Neural cell (in vitro differentiated cells): ENCODE data around the gene PPP1R27.

Source experiments
- EP300 ChIP-seq: fragments of 450-650 bp; conservative IDR thresholded peaks from 2 replicates; pipeline ENCODE4 v1.6.1; 2014; ENCODE audit warnings: antibody characterized with exemption, mild to moderate bottlenecking, moderate library complexity; ENCODE audit not compliant: poor library complexity, severe bottlenecking
- TF ChIP-seq, protein P1 (sequence below): fragments of 450-650 bp; IDR thresholded peaks from 2 replicates; pipeline ENCODE4 v1.5.1; 2014; ENCODE audit warnings: antibody characterized with exemption, mild to moderate bottlenecking, moderate library complexity; ENCODE audit not compliant: poor library complexity, severe bottlenecking

DNA sequence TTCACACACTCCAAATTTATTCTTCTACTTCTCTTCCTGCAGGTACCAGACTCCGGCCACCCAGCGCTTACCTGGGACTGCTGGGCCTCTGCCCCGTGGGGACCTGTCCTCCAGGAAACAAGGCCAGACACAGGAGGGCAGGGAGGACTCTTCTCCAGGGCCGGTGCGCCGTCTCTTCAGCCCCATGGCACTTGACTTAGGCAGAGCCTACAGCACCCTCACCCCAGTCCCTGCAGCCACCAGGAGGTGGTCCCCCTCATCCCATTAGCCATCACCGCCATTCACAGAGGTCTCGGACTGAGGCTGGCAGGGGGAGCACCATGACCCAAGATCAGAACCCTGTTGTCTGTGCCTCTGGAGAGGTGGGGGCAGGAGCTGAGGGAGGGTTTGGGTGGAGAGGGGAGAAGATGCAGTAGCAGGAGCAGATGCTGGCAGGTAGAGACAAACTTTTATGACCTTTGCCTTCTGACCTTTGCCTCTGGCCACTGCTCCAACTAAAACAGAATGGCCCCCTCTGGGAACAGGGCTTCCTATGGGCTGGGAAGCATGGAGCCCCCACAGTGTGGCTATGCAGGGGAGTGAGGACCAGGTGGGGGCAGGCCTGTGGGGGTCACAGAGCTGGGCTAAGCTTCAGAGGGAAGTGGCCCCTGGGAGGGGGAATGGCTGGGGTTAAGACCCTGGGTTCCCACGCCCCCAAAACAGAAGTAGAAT lies 32.6 kb downstream of the PPP1R27 start:
- TF ChIP-seq, protein P1, sequence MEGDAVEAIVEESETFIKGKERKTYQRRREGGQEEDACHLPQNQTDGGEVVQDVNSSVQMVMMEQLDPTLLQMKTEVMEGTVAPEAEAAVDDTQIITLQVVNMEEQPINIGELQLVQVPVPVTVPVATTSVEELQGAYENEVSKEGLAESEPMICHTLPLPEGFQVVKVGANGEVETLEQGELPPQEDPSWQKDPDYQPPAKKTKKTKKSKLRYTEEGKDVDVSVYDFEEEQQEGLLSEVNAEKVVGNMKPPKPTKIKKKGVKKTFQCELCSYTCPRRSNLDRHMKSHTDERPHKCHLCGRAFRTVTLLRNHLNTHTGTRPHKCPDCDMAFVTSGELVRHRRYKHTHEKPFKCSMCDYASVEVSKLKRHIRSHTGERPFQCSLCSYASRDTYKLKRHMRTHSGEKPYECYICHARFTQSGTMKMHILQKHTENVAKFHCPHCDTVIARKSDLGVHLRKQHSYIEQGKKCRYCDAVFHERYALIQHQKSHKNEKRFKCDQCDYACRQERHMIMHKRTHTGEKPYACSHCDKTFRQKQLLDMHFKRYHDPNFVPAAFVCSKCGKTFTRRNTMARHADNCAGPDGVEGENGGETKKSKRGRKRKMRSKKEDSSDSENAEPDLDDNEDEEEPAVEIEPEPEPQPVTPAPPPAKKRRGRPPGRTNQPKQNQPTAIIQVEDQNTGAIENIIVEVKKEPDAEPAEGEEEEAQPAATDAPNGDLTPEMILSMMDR, result no peak
- no peak for TF ChIP-seq EP300
